NCI-H2227 (cell line): ENCODE measurements around the gene RNF214.
A peak's percentile ranks its signal among the peaks of the same experiment; 100 is the strongest.
"Not testable (repeated sequence)": the region's sequence is repeated elsewhere in the genome, so short reads cannot be mapped to it uniquely, and the experiment has no call there.

Experiments
- DNase-seq: peaks from one replicate; lab custom pipeline; 2025; ENCODE audit not compliant: unreplicated experiment; lab: John Stamatoyannopoulos, UW

Gene RNF214

GRCh38 chr11:117232092-117232878 lies at the start of gene RNF214:
Gene RNF214 (plus strand): TSS chr11:117232671. CDS start chr11:117234273, 1,602 bp downstream.
- peak; percentile 87 for DNase-seq

GRCh38 chr11:117183178-117183577 lies 49.3 kb upstream of the RNF214 start:
- DNase-seq: not testable (repeated sequence)

- no peak for DNase-seq
Observed at GRCh38 chr11:117183724-117184349, 48.6 kb upstream of the RNF214 start.

DNA sequence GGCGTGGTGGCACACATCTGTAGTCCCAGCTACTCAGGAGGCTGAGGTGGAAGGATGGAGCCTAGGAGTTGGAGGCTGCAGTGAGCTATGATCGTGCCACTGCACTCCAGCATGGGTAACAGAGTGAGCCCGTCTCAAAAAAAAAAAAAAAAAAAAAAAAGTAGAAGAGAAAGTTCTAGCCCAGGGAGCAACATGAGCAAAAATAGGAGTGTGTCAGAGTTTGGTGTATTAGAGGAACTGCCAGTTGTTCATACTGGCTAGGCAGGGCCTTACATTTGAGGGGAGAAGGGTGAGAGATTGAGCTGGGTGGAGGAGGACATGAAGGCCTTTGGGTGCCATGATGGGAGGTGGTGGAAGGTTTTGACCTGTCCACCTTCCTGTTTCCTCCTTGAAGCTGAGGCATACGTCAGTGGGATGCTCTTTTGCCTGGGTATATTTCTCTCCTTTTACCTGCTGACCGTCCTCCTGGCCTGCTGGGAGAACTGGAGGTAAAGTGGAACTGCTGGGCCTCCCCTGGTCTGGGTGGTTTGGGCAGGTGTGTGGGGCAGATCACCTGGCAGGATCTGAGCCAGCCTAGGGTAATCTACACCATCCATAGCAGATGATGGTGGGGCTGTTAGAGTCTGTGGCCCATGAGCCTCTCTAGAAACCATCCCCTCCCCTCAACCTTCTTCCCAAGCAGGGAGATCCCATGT lies 46.6 kb upstream of the RNF214 start:
- no peak for DNase-seq

- DNase-seq: no peak
Observed at GRCh38 chr11:117186431-117186761, 46.1 kb upstream of the RNF214 start.

- DNase-seq: no peak
Observed at GRCh38 chr11:117187007-117187406, 45.5 kb upstream of the RNF214 start.

- DNase-seq: no peak
Observed at GRCh38 chr11:117187428-117187798, 45.1 kb upstream of the RNF214 start.

DNA sequence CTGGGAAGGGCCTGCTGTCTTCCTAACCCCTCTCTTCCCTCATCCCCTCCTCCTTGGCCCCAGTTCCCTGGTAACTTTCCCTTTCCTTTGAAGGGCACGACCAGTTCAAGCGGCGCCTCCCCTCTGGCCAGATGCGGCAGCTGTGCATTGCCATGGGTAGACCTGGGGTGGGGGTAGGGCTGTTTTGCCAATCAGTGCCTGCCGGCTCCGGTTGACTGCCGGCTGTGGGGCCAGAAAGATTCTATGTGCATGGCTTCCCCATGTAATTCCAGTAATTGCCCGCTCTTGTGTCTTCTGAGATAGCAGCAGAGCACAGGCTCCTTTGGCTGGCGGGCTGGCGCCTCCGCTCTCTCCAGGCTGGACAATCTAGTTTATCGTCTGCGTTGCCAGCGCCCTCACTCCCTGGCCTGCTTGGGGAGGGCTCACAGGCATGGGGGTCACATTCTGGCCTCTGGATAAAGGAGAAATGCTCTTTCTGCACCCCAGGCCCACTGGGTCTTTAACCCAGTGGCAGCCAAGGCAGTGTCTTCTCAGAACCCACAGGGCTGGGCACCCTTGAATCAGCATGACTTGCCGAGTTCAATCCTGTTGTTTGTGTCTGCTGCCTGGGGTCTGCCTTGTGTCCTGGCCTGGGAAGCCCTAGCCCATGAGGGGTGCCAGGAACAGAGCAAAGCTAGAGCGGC lies 44.5 kb upstream of the RNF214 start:
- DNase-seq: peak; percentile 63

DNA sequence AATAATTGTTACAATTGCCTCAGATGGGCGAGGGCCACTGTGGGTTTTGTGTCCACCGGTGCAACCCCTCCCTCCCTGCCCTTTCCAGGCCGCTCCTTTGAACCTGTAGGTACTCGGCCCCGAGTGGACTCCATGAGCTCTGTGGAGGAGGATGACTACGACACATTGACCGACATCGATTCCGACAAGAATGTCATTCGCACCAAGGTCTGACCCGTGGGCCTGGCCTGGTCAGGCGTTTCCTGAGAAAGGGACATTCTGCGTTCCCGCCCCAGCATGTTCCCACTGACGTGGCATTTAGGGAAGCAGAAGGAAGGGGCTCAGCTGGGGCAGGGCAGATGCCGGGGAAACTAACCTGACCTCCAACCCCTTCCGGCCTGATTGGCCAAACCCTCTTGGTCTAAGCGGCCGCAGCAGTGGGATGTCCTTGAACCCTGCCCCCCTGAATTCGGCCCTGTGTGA lies 43.8 kb upstream of the RNF214 start:
- no peak for DNase-seq

DNA sequence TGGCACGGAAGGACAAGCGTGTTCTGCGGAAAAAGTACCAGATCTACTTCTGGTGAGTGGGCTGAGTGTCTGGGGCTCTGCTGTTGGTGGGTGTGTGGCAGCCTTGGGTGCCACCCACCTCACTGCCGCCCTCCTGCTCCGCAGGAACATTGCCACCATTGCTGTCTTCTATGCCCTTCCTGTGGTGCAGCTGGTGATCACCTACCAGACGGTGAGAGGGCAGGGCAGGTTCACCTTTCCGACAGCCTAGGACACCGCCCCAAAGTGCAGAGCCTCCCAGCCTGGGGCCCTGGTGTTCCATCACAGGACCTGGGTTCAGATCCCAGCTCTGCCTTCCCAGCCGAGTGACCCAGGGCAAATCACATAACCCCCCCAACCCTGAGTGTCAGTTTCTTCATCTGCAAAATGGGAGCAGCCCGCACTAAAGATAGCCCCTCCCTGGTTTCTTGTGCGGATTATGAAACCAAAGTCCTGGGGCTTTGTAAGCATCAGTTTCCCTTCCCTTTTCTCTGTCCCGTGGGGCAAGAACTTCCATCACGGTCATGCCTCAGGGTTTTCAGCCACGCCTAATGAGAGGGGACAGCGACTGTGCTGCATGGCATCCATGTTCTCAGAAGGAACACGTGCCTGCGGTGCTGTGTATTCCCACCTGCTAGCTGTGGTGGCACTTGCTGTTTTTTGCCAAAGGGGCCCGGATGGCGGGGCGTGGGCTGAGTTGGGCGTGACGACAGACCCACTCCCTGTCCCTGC lies 43.1 kb upstream of the RNF214 start:
- no peak for DNase-seq

DNA sequence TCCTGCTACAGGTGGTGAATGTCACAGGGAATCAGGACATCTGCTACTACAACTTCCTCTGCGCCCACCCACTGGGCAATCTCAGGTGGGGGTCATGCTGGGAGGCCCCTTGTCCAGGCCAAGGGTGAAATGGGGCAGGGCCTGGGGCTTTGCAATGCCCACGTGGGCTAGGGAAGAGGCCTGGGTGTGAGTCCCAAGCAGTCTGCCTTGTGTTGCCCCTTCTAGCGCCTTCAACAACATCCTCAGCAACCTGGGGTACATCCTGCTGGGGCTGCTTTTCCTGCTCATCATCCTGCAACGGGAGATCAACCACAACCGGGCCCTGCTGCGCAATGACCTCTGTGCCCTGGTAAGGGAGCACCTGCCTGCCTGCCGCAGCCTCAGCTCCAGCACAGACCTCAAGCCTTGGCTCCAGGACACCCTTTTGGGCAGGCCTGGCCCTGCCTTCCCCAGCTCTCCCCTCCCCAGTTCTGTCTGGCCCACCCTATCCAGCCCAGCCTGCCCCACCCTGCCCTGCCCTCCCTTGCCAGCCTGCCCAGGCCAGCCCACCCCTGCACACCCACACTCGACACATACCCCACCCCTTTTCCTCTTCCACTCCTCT lies 42.4 kb upstream of the RNF214 start:
- DNase-seq: no peak

DNA sequence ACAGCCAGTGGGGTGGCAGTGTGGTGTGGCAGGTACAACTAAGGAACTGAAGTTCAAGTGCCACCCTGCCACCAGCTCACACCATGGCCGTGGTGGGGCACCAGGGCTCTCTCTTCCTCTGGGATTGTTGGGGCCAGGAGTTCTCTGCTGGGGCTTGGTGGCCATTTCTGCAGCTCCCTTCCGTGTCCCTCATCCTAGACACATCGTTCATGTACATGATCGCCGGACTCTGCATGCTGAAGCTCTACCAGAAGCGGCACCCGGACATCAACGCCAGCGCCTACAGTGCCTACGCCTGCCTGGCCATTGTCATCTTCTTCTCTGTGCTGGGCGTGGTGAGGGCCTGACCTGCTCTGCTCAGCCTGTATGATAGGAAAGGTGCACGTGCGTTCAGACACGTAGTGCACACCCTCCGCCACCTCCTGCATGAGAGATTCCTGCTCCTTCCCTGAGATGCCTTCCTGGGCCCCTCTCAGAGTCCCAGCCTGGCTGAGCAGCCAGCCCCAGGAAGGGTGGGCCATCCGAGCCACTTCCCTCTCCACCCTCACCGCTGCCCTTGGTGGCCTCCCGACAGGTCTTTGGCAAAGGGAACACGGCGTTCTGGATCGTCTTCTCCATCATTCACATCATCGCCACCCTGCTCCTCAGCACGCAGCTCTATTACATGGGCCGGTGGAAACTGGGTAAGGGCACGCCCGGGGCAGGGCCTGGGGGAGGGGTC lies 40.6 kb upstream of the RNF214 start:
- DNase-seq: no peak

GRCh38 chr11:117192401-117192875 lies 40.0 kb upstream of the RNF214 start:
- DNase-seq: no peak

DNA sequence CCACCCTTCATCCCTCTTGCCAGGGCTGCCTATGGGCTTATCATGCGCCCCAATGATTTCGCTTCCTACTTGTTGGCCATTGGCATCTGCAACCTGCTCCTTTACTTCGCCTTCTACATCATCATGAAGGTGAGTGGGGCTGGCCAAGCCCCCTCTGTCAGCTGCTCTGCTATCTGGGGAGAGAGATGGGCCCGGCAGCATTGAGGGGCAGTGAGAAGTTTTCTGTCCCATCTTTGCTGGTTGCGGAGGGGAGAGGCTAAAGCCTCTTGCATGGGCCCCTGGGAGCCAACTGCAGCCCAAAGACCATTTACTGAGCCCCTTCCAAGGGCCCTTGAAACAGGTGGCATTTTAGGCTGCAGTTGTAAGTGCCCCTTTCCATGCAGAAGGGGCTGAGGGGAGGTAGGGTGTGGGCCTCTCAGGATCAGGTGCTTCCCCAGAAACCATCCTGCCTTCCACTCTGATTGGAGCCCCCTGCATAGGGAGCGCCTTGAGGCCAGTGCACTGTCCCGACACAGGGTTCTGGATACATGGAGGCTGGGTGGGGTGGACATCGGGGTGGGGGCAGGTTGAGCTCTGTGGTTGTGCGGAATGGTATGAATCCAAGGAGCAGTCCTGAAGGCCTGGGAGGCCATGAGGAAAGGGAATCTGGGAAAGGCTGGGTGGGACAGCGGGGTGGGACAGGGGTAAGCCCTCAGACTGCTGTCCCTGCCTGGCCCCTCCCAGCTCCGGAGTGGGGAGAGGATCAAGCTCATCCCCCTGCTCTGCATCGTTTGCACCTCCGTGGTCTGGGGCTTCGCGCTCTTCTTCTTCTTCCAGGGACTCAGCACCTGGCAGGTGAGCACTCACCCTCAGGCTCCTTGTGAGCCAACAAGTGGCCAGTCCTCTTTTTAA lies 39.1 kb upstream of the RNF214 start:
- DNase-seq: no peak

DNA sequence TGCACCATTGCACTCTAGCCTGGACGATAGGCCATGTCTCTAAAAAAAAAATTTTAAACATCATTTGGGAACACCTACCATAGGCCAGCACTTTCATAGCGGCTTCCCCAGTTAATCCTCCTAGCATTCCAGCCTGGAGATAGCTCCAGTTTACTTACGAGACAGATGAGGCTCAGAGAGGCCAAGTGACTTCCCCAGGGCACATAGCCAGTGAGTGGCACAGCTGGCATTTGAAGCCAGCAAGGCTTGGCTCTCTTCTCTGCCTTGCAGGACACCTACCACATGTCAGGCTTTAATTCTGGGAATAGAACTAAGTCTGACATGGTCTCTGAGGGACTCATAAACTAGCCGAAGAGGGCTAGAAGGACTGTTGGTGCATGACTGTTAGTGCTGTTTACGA lies 38.2 kb upstream of the RNF214 start:
- DNase-seq: no peak

- DNase-seq: no peak
Observed at GRCh38 chr11:117195258-117195657, 37.2 kb upstream of the RNF214 start.

- no peak for DNase-seq
Observed at GRCh38 chr11:117195761-117196160, 36.7 kb upstream of the RNF214 start.

DNA sequence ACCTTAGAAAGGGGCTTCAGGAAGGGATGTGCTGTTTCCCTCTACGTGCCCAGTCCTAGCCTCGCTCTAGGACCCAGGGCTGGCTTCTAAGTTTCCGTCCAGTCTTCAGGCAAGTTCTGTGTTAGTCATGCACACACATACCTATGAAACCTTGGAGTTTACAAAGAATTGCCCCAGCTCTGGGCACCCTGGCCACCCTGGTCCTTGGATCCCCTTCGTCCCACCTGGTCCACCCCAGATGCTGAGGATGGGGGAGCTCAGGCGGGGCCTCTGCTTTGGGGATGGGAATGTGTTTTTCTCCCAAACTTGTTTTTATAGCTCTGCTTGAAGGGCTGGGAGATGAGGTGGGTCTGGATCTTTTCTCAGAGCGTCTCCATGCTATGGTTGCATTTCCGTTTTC lies 35.5 kb upstream of the RNF214 start:
- DNase-seq: no peak
